Endometrial microvascular endothelial cells (primary cell): Measurements from ENCODE around the gene CEP350. TPM values are rescaled to one million over a fixed set of nuclear protein-coding genes. Genes with fewer than 3 reads are reported as not detected.

Experiments
- in situ Hi-C: cut with HindIII; loops from 2 replicates; pipeline ENCODE4 v1.10.0; 2017; ENCODE audit warnings: low sequenced_read_pairs, low pct_unique_long_range_greater_than_20kb; ENCODE audit errors: inconsistent ontology term
- total RNA-seq: library from RNA; depleted of rRNA; stranded (reverse); fragments of >200 nt; gene quantifications from one replicate; pipeline ENCODE4 v1.2.3, GENCODE V29; 2015; ENCODE audit errors: inconsistent ontology term

Gene CEP350
- total RNA-seq, 1 donor from 2014 or later = 28.1 TPM

- in situ Hi-C loops = no loop called here
Measured at GRCh38 chr1:180136331-180136967, 181.8 kb downstream of the CEP350 start.

- in situ Hi-C loops = no loop called here
Measured at GRCh38 chr1:180136968-180137356, 182.4 kb downstream of the CEP350 start.

- in situ Hi-C loops = no loop called here
Measured at GRCh38 chr1:180137776-180138175, 183.2 kb downstream of the CEP350 start.

GRCh38 chr1:180141381-180141934, 186.8 kb downstream of the CEP350 start:
- in situ Hi-C loops = no loop called here

GRCh38 chr1:180143359-180143758, 188.7 kb downstream of the CEP350 start:
- in situ Hi-C loops = no loop called here

GRCh38 chr1:180144659-180145357, 190.2 kb downstream of the CEP350 start:
- in situ Hi-C loops = no loop called here

- in situ Hi-C loops = no loop called here
Measured at GRCh38 chr1:180145446-180145845, 190.8 kb downstream of the CEP350 start.

- in situ Hi-C loops = no loop called here
Measured at GRCh38 chr1:180150982-180151381, 196.4 kb downstream of the CEP350 start.

- in situ Hi-C loops = no loop called here
Measured at GRCh38 chr1:180151508-180151907, 196.9 kb downstream of the CEP350 start.

- in situ Hi-C loops = no loop called here
Measured at GRCh38 chr1:180152588-180152987, 198.0 kb downstream of the CEP350 start.

GRCh38 chr1:180153032-180153431, 198.4 kb downstream of the CEP350 start:
- in situ Hi-C loops = no loop called here

- in situ Hi-C loops = no loop called here
Measured at GRCh38 chr1:180154003-180154324, 199.4 kb downstream of the CEP350 start.

- in situ Hi-C loops = no loop called here
Measured at GRCh38 chr1:180154325-180155181, 199.9 kb downstream of the CEP350 start, which contains the start of gene QSOX1. Gene QSOX1 (plus strand): TSS chr1:180154869. CDS start chr1:180154908, 39 bp downstream.

- in situ Hi-C loops = no loop called here
Measured at GRCh38 chr1:180155182-180155682, 200.6 kb downstream of the CEP350 start.

GRCh38 chr1:180156201-180156600, 201.6 kb downstream of the CEP350 start:
- in situ Hi-C loops = no loop called here

GRCh38 chr1:180156631-180157091, 202.1 kb downstream of the CEP350 start:
- in situ Hi-C loops = no loop called here

- in situ Hi-C loops = no loop called here
Measured at GRCh38 chr1:180157108-180157507, 202.5 kb downstream of the CEP350 start.

- in situ Hi-C loops = no loop called here
Measured at GRCh38 chr1:180157576-180158057, 203.0 kb downstream of the CEP350 start.
